ENCODE results near the gene OLIG3.

Gene OLIG3

GRCh38 chr6:137495703-137496336 is 1.6 kb upstream of the OLIG3 start:
- no peak for DNase-seq

- DNase-seq = no peak
Measured at GRCh38 chr6:137494988-137495702, 951 bp upstream of the OLIG3 start.

- DNase-seq = peak; percentile 66
Measured at GRCh38 chr6:137493218-137494038, 766 bp downstream of the OLIG3 start.

GRCh38 chr6:137492289-137493217 is 1.6 kb downstream of the OLIG3 start:
- DNase-seq = no peak

GRCh38 chr6:137491478-137491877 is 2.7 kb downstream of the OLIG3 start:
- no peak for DNase-seq

- no peak for DNase-seq
Measured at GRCh38 chr6:137490961-137491360, 3.2 kb downstream of the OLIG3 start.

GRCh38 chr6:137490006-137490905 is 3.9 kb downstream of the OLIG3 start:
- DNase-seq = no peak

- no peak for DNase-seq
Measured at GRCh38 chr6:137489046-137490005, 4.9 kb downstream of the OLIG3 start.

GRCh38 chr6:137488150-137489045 is 5.8 kb downstream of the OLIG3 start:
- peak; percentile 67 for DNase-seq

GRCh38 chr6:137487869-137488149 is 6.4 kb downstream of the OLIG3 start:
- DNase-seq = no peak

- DNase-seq = no peak
Measured at GRCh38 chr6:137487181-137487868, 6.9 kb downstream of the OLIG3 start.

- no peak for DNase-seq
Measured at GRCh38 chr6:137486416-137486815, 7.8 kb downstream of the OLIG3 start.

GRCh38 chr6:137480431-137480830 is 13.8 kb downstream of the OLIG3 start:
- DNase-seq = no peak

GRCh38 chr6:137475103-137475502 is 19.1 kb downstream of the OLIG3 start:
- no peak for DNase-seq

GRCh38 chr6:137473598-137473997 is 20.6 kb downstream of the OLIG3 start:
- DNase-seq = no peak

- DNase-seq = no peak
Measured at GRCh38 chr6:137472641-137473137, 21.5 kb downstream of the OLIG3 start.

- DNase-seq = no peak
Measured at GRCh38 chr6:137471986-137472385, 22.2 kb downstream of the OLIG3 start.

- no peak for DNase-seq
Measured at GRCh38 chr6:137471497-137471896, 22.7 kb downstream of the OLIG3 start.

GRCh38 chr6:137467211-137467610 is 27.0 kb downstream of the OLIG3 start:
- no peak for DNase-seq

All from activated effector memory CD4-positive, alpha-beta T cell treated with anti-CD3 and anti-CD28 coated beads, Interleukin-2, amount 50 U/mL, for 16 hours (primary cell).